ENCODE results near the gene BRD4. TPM values are rescaled to one million over a fixed set of nuclear protein-coding genes. Genes with fewer than 3 reads are reported as not detected.
"Not testable (repeated sequence)": the region's sequence is repeated elsewhere in the genome, so short reads cannot be mapped to it uniquely, and the experiment has no call there.

The BRD4 gene
- total RNA-seq, 1 donor from 2014 or later, result 104 TPM

DNA sequence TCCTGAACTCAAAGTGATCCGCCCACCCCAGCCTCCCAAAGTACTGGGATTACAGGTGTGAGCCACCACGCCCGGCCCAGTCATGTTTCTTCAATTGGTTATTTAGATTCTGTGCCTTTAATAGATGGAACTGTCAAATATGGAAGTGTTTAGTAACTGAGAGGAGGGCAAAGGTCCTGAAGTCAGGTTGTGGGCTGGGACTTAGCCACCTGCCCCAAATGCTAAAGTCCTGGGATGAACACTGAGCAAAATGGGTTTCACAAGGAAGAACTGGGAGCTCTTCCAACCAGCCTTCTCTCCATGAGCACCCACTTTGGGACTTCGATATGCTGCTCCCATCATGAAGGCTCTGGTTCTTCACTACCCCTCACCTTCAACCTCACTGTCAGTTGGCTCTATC is 25.6 kb upstream of the BRD4 start:
- TF ChIP-seq, protein P1, sequence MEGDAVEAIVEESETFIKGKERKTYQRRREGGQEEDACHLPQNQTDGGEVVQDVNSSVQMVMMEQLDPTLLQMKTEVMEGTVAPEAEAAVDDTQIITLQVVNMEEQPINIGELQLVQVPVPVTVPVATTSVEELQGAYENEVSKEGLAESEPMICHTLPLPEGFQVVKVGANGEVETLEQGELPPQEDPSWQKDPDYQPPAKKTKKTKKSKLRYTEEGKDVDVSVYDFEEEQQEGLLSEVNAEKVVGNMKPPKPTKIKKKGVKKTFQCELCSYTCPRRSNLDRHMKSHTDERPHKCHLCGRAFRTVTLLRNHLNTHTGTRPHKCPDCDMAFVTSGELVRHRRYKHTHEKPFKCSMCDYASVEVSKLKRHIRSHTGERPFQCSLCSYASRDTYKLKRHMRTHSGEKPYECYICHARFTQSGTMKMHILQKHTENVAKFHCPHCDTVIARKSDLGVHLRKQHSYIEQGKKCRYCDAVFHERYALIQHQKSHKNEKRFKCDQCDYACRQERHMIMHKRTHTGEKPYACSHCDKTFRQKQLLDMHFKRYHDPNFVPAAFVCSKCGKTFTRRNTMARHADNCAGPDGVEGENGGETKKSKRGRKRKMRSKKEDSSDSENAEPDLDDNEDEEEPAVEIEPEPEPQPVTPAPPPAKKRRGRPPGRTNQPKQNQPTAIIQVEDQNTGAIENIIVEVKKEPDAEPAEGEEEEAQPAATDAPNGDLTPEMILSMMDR (IDR thresholded peaks at IDR 0.05), result no peak
- H3K27me3 Mint-ChIP-seq (ENCODE audit: low read depth), result no peaks in the 10 kb centered on the region
- H3K4me1 Mint-ChIP-seq (ENCODE audit: low read depth), result peaks cover 7% of the 10 kb centered on the region
- no peak overlapping the region for H3K4me3 Mint-ChIP-seq (ENCODE audit: unreplicated experiment)
- DNase-seq (ENCODE audit: low spot score), result no peak
- no peak overlapping the region for H3K27ac Mint-ChIP-seq (ENCODE audit: unreplicated experiment)
- no peaks in the 10 kb centered on the region for H3K9me3 Mint-ChIP-seq (ENCODE audit: low read depth)
- H3K36me3 Mint-ChIP-seq (ENCODE audit: low read depth), result peaks cover 39% of the 10 kb centered on the region

DNA sequence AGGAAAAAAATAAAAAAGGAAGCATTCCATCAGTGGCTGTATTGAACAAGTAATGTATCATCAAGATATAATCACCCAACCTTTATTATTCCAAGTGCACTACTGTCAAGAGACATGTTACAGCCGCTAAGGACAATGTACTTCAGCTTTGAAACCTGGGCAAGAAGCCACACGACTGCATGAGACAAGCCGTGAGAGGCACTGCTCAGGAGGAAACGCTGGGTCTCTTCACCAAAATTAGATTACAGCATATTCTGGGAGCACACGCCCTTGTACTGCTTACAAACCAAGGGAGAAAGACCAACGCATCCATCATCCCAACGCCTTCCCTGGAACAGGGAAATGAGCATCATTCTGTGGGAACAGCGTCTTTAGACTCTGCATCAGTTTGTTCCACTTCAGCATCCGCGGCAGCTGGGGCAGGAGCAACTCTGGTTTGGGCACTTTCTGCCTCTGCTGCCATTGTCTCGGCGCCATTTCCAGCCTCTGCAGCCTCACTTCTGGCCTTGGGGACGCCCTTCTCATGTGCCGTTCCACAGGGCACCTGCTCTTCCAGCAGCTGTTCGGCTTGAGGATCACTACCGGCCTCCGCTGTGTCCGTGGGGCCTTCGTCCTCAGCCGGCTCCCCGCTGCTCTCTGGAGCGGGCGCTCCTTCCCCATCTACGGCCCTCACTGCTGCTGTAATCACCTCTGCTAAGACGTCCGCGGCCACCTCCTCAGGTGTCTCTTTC is 22.4 kb upstream of the BRD4 start:
- H3K36me3 Mint-ChIP-seq (ENCODE audit: low read depth), result peaks cover 34% of the 10 kb centered on the region
- no peak overlapping the region for H3K4me3 Mint-ChIP-seq (ENCODE audit: unreplicated experiment)
- peaks cover 7% of the 10 kb centered on the region for H3K4me1 Mint-ChIP-seq (ENCODE audit: low read depth)
- H3K27ac Mint-ChIP-seq (ENCODE audit: unreplicated experiment), result no peak overlapping the region
- H3K9me3 Mint-ChIP-seq (ENCODE audit: low read depth), result no peaks in the 10 kb centered on the region
- no peaks in the 10 kb centered on the region for H3K27me3 Mint-ChIP-seq (ENCODE audit: low read depth)
- TF ChIP-seq, protein P1 (IDR thresholded peaks at IDR 0.05), result no peak
- no peak for DNase-seq (ENCODE audit: low spot score)

DNA sequence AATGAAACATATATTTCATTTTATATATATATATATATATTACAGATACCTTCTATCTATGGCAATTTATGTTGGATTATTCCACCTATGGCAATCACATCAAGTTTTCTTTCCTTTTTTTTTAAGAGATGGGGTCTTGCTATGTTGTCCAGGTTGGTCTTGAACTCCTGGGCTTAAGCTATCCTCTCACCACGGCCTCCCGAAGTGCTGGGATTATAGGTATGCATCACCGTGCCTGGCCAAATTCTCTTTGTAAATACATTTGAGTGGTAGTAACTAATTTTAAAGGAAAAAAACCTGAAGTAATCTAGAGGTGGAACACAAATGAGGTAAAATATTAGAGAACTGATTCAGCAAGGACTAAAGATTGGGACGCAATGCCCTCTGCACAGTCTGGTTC is 21.6 kb upstream of the BRD4 start:
- no peak for DNase-seq (ENCODE audit: low spot score)
- H3K36me3 Mint-ChIP-seq (ENCODE audit: low read depth), result peaks cover 29% of the 10 kb centered on the region
- H3K4me3 Mint-ChIP-seq (ENCODE audit: unreplicated experiment), result no peak overlapping the region
- TF ChIP-seq, protein P1 (IDR thresholded peaks at IDR 0.05), result no peak
- H3K4me1 Mint-ChIP-seq (ENCODE audit: low read depth), result peaks cover 2% of the 10 kb centered on the region
- no peaks in the 10 kb centered on the region for H3K27me3 Mint-ChIP-seq (ENCODE audit: low read depth)
- no peaks in the 10 kb centered on the region for H3K9me3 Mint-ChIP-seq (ENCODE audit: low read depth)
- no peak overlapping the region for H3K27ac Mint-ChIP-seq (ENCODE audit: unreplicated experiment)

DNA sequence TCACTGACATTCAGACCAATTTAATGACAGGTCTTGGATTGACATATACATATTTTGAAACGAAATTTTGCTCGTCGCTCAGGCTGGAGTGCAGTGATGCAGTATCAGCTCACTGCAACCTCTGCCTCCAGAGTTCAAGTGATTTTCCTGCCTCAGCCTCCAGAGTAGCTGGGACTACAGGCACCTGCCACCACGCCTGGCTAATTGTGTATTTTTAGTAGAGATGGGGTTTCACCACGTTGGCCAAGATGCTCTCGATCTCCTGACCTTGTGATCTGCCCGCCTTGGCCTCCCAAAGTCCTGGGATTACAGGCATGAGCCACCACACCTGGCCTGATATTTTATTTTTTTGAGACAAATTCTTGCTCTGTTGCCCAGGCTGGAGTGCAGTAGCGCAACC is 20.2 kb upstream of the BRD4 start:
- H3K27me3 Mint-ChIP-seq (ENCODE audit: low read depth); H3K9me3 Mint-ChIP-seq (ENCODE audit: low read depth): not testable (repeated sequence)

DNA sequence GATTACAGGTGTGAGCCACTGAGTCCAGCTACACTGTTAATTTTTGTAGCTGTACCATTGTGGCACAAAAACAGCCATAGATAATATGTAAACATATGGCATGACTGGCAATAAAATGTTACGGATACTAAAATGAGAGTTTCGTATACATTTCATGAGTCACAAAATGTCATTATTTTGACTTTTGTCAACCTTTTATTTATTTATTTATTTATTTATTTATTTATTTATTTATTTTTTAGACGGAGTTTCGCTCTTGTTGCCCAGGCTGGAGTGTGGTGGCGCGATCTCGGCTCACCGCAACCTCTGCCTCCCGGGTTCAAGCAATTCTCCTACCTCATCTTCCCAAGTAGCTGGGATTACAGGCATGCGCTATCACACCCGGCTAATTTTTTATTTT is 9.0 kb upstream of the BRD4 start:
- H3K4me3 Mint-ChIP-seq (ENCODE audit: unreplicated experiment); H3K27ac Mint-ChIP-seq (ENCODE audit: unreplicated experiment); DNase-seq (ENCODE audit: low spot score); H3K9me3 Mint-ChIP-seq (ENCODE audit: low read depth); H3K36me3 Mint-ChIP-seq (ENCODE audit: low read depth); H3K27me3 Mint-ChIP-seq (ENCODE audit: low read depth): not testable (repeated sequence)
- peaks cover 24% of the 10 kb centered on the region for H3K4me1 Mint-ChIP-seq (ENCODE audit: low read depth)

More for the DNA sequence above, 20.2 kb upstream of the BRD4 start:
- DNase-seq (ENCODE audit: low spot score); H3K4me1 Mint-ChIP-seq (ENCODE audit: low read depth); H3K27ac Mint-ChIP-seq (ENCODE audit: unreplicated experiment); H3K4me3 Mint-ChIP-seq (ENCODE audit: unreplicated experiment): not testable (repeated sequence)
- peaks cover 18% of the 10 kb centered on the region for H3K36me3 Mint-ChIP-seq (ENCODE audit: low read depth)

DNA sequence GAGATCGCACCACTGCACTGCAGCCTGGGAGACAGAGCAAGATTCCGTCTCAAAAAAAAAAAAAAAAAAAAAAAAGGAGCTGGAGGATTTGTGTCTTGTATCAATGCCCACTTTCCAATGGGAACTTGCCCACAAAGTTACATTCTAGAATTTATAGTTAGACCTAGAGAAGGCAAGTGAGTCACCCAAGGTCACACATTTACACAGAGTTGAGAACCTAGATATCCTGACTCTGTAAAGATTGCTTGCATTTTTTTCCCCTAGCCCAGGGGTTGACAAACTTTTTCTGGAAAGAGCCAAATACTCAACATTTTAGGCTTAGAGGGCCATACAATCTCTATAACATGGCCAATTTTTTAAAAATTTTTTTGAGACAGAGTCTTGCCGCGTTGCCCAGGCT is 7.7 kb upstream of the BRD4 start:
- TF ChIP-seq, protein P1 (IDR thresholded peaks at IDR 0.05), result no peak
- Mint-ChIP-seq H3K9me3 (ENCODE audit: low read depth) (no peaks in the 10 kb centered on the region), H3K27ac (ENCODE audit: unreplicated experiment) (no peak overlapping the region), H3K27me3 (ENCODE audit: low read depth) (no peaks in the 10 kb centered on the region), H3K4me3 (ENCODE audit: unreplicated experiment) (no peak overlapping the region), H3K4me1 (ENCODE audit: low read depth) (peaks cover 26% of the 10 kb centered on the region), H3K36me3 (ENCODE audit: low read depth) (peaks cover under 1% of the 10 kb centered on the region)
- DNase-seq (ENCODE audit: low spot score), result no peak

All from chondrocyte (in vitro differentiated cells).